Coronary artery (tissue), 2 donors: ENCODE measurements around the gene EFNA1.
"Not testable (repeated sequence)": the region's sequence is repeated elsewhere in the genome, so short reads cannot be mapped to it uniquely, and the experiment has no call there.

Source experiments
- DNase-seq: peaks from one replicate; pipeline ENCODE4 v3.0.0-alpha.2; 2017; ENCODE audit warnings: low spot score
- H3K27ac ChIP-seq, 2 donors: fragments of 200-600 bp; sonication (generic); one replicate each; pipeline ENCODE4 v1.5.1; 2016 to 2019
- H3K4me3 ChIP-seq: fragments of 200-600 bp; sonication (generic); 2 replicates; pipeline ENCODE4 v1.5.1; 2016; ENCODE audit warnings: mild to moderate bottlenecking, moderate library complexity
- CTCF ChIP-seq: fragments of 200-600 bp; sonication (generic); IDR thresholded peaks from one replicate; pipeline ENCODE4 v1.5.1; 2019; ENCODE audit warnings: antibody characterized with exemption

EFNA1 gene

DNA sequence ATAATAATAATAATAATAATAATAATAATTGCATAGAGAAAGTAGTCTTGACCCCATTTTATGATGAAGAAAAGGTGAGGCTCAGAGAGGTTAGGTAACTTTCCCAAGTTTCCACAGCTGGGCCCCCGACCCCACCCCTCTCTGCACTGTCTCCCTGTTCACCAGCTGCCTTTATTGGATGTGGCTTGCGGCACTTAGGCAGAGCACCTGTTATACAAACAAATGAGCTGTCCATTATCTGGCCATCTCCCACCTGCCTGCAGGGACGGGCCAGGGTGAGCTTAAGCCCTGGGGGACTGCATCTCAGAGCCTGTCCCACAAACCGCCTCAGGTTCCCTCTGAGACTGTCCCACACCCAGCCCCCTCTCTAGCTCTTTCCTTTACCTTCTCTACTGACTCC lies 10.1 kb upstream of the EFNA1 start:
- H3K4me3 ChIP-seq, result no peak overlapping the region
- DNase-seq, result no peak
- no peak overlapping the region for H3K27ac ChIP-seq
- TF ChIP-seq CTCF, result no peak

- DNase-seq, H3K4me3 ChIP-seq, H3K27ac ChIP-seq: not testable (repeated sequence)
These were observed 9.6 kb upstream of the EFNA1 start for GRCh38 chr1:155118090-155118489.

- TF ChIP-seq CTCF, result no peak
- no peak for DNase-seq
- H3K4me3 ChIP-seq, result no peak overlapping the region
- no peak overlapping the region for H3K27ac ChIP-seq
These were observed 7.4 kb upstream of the EFNA1 start for GRCh38 chr1:155120253-155120652.

- H3K27ac ChIP-seq, result no peak overlapping the region
These were observed 6.4 kb upstream of the EFNA1 start for GRCh38 chr1:155121249-155121648.

DNA sequence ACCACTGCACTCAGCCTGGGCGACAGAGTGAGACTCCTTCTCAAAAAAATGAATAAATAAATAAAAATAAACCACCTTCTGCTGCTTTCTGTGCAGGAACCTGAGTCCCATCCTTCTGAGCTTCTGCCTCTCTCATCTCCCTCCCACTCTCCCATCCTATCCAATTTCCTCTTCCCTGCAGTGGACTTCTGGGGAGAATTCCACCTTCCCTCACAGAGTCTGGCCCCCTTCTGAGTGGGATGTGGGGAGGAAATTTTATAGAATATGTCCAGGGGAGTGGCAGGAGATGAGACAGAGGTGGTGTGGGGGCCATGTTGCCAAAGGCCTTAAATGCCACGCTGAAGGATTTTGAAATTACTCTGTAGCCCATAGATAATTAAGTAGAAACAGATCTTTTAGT lies 5.4 kb upstream of the EFNA1 start:
- TF ChIP-seq CTCF, result no peak
- Histone ChIP-seq H3K27ac (no peak overlapping the region), H3K4me3 (no peak overlapping the region)
- no peak for DNase-seq

More at GRCh38 chr1:155121249-155121648, 6.4 kb upstream of the EFNA1 start:
- DNase-seq, result no peak
- TF ChIP-seq CTCF, result no peak
- no peak overlapping the region for H3K4me3 ChIP-seq

DNA sequence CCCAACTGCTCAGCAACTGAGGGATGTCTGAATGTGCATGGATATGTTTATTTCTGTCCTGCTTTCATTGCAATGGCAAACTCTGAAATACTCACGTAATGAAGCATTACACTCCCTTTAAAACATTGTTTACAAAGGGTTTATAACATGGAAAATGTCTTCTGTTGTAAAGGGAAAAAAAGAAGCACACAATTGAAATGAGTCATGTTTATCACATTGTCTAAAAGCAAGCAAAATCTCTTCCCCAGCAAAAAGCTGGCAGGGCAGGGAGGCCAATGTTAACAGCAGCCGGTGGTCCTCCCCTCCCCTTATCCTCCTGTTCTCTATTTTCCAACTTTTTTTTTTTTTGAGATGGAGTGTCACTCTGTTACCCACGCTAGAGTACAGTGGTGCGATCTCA lies 3.9 kb upstream of the EFNA1 start:
- no peak overlapping the region for H3K27ac ChIP-seq
- H3K4me3 ChIP-seq, result no peak overlapping the region
- DNase-seq, result no peak
- TF ChIP-seq CTCF, result no peak

- H3K27ac ChIP-seq, result no peak overlapping the region
- H3K4me3 ChIP-seq, result no peak overlapping the region
- no peak for DNase-seq
- no peak for TF ChIP-seq CTCF
These were observed 2.9 kb upstream of the EFNA1 start for GRCh38 chr1:155124503-155125463.
